Activated CD8-positive, alpha-beta memory T cell treated with anti-CD3 and anti-CD28 coated beads, Interleukin-2, amount 50 U/mL, for 4 hours (primary cell): ENCODE measurements around the gene ARMC12.
"Not testable (repeated sequence)": the region's sequence is repeated elsewhere in the genome, so short reads cannot be mapped to it uniquely, and the experiment has no call there.

Experiments used
- DNase-seq: peaks from one replicate; pipeline ENCODE4 v3.0.0-alpha.2; 2020

The ARMC12 gene

GRCh38 chr6:35736982-35737412 is at the start of gene ARMC12:
Gene ARMC12, plus strand, starts transcription at chr6:35737032. Its CDS starts 77 bp downstream, at chr6:35737109.
- no peak for DNase-seq

GRCh38 chr6:35687658-35688604 is 48.9 kb upstream of the ARMC12 start:
- peak; percentile 55 for DNase-seq

- DNase-seq: peak; percentile 86
Observed at GRCh38 chr6:35688605-35689322, 48.1 kb upstream of the ARMC12 start, which contains the start of gene FKBP5. Gene FKBP5, minus strand, starts transcription at chr6:35688915. Its CDS starts 46,091 bp downstream, at chr6:35642824.

- not testable (repeated sequence) for DNase-seq
Observed at GRCh38 chr6:35690006-35690405, 46.8 kb upstream of the ARMC12 start.

- no peak for DNase-seq
Observed at GRCh38 chr6:35690484-35690883, 46.3 kb upstream of the ARMC12 start.

- DNase-seq: no peak
Observed at GRCh38 chr6:35691027-35691824, 45.6 kb upstream of the ARMC12 start.

GRCh38 chr6:35694462-35694861 is 42.4 kb upstream of the ARMC12 start:
- no peak for DNase-seq

GRCh38 chr6:35698430-35698829 is 38.4 kb upstream of the ARMC12 start:
- not testable (repeated sequence) for DNase-seq

- DNase-seq: no peak
Observed at GRCh38 chr6:35698858-35699257, 38.0 kb upstream of the ARMC12 start.

- DNase-seq: no peak
Observed at GRCh38 chr6:35703554-35703953, 33.3 kb upstream of the ARMC12 start.

GRCh38 chr6:35706468-35706867 is 30.4 kb upstream of the ARMC12 start:
- no peak for DNase-seq

- no peak for DNase-seq
Observed at GRCh38 chr6:35707714-35708407, 29.0 kb upstream of the ARMC12 start.

- no peak for DNase-seq
Observed at GRCh38 chr6:35708585-35708984, 28.2 kb upstream of the ARMC12 start.

- DNase-seq: no peak
Observed at GRCh38 chr6:35710241-35710847, 26.5 kb upstream of the ARMC12 start.

GRCh38 chr6:35711731-35712130 is 25.1 kb upstream of the ARMC12 start:
- DNase-seq: no peak

- no peak for DNase-seq
Observed at GRCh38 chr6:35713006-35713767, 23.6 kb upstream of the ARMC12 start.

GRCh38 chr6:35716798-35717197 is 20.0 kb upstream of the ARMC12 start:
- DNase-seq: no peak

GRCh38 chr6:35717449-35718374 is 19.1 kb upstream of the ARMC12 start:
- no peak for DNase-seq

- DNase-seq: no peak
Observed at GRCh38 chr6:35718375-35718736, 18.5 kb upstream of the ARMC12 start.

GRCh38 chr6:35718911-35719381 is 17.9 kb upstream of the ARMC12 start:
- DNase-seq: no peak
